Kidney tubule cell (primary cell): ENCODE measurements around the gene RO60.

ENCODE experiments used
- DNase-seq: peaks from one replicate; pipeline ENCODE4 v3.0.0-alpha.2; 2018; ENCODE audit warnings: low spot score

Gene RO60

DNA sequence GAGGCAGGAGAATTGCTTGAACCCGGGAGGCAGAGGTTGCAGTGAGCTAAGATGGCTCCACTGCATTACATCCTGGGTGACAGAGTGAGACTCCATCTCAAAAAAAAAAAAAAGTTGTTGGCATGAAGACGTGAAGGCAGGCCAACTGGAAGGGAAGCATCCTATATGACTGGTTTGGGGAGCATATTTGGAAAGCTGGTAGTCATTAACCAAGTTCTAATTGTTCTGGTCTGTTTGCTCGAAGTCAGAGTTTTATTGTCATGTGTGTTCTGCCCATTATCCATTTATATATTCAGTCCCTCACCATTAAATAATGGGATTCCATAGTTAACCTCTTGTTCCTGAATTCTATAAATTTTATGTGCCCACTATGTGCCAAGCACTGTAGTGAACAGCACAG lies 49.1 kb downstream of the RO60 start:
- DNase-seq: no peak
